Liver (tissue), 9 donors: ENCODE measurements around the gene TMED6. TPM values are rescaled to one million over a fixed set of nuclear protein-coding genes. Genes with fewer than 3 reads are reported as not detected.

Source experiments
- DNase-seq: peaks from one replicate; pipeline ENCODE4 v3.0.0-alpha.2; 2017; ENCODE audit warnings: low spot score
- H3K27ac ChIP-seq, 2 donors: one replicate each; pipeline ENCODE4 v1.7.0; 2013; ENCODE audit warnings: inconsistent platforms in 2 of 2, low read length in 2 of 2, control low read depth in 1 of 2, low read depth in 1 of 2, mild to moderate bottlenecking in 1 of 2
- H3K27me3 ChIP-seq, 4 donors: one replicate each; pipeline versions ENCODE4 v1.6.1 to v1.7.0; 2013; ENCODE audit warnings: low read length in 3 of 4, inconsistent platforms in 1 of 4, mild to moderate bottlenecking in 1 of 4, moderate library complexity in 1 of 4; ENCODE audit not compliant: control insufficient read depth in 4 of 4, insufficient read depth in 4 of 4
- H3K36me3 ChIP-seq, 4 donors: one replicate each; pipeline versions ENCODE4 v1.6.1 to v1.7.0; 2013; ENCODE audit warnings: low read length in 3 of 4, mild to moderate bottlenecking in 3 of 4, low read depth in 1 of 4, moderate library complexity in 1 of 4; ENCODE audit not compliant: control insufficient read depth in 4 of 4, insufficient read depth in 3 of 4
- H3K4me1 ChIP-seq, 4 donors: one replicate each; pipeline versions ENCODE4 v1.6.1 to v1.7.0; 2013; ENCODE audit warnings: low read length in 3 of 4, mild to moderate bottlenecking in 3 of 4, moderate library complexity in 1 of 4; ENCODE audit not compliant: control insufficient read depth in 4 of 4, insufficient read depth in 4 of 4
- H3K4me3 ChIP-seq, 3 donors: one replicate each; pipeline versions ENCODE4 v1.6.1 to v1.7.0; 2013; ENCODE audit warnings: low read length in 3 of 3, control low read depth in 1 of 3, low read depth in 1 of 3, mild to moderate bottlenecking in 1 of 3
- H3K9ac ChIP-seq, 2 donors: one replicate each; pipeline ENCODE4 v1.7.0; 2013; ENCODE audit warnings: low read length in 2 of 2, mild to moderate bottlenecking in 2 of 2, moderate library complexity in 2 of 2, control low read depth in 1 of 2, low read depth in 1 of 2
- H3K9me3 ChIP-seq, 4 donors: one replicate each; pipeline versions ENCODE4 v1.6.1 to v1.7.0; 2013; ENCODE audit warnings: low read length in 3 of 4; ENCODE audit not compliant: control insufficient read depth in 4 of 4
- ATF3 ChIP-seq: IDR thresholded peaks from 2 replicates; pipeline ENCODE4 v1.6.1; 2016; ENCODE audit warnings: antibody characterized with exemption
- EGR1 ChIP-seq, 2 donors: IDR thresholded peaks; 2 replicates each; pipeline ENCODE4 v1.6.1; 2016 to 2018; ENCODE audit warnings: antibody characterized with exemption in 2 of 2, low read depth in 2 of 2
- FOXA1 ChIP-seq: IDR thresholded peaks from 2 replicates; pipeline ENCODE4 v1.6.1; 2016; ENCODE audit warnings: antibody characterized with exemption
- FOXA2 ChIP-seq: IDR thresholded peaks from 2 replicates; pipeline ENCODE4 v1.6.1; 2016; ENCODE audit warnings: antibody characterized with exemption
- GABPA ChIP-seq, 2 donors: IDR thresholded peaks in 1 of 2; conservative IDR thresholded peaks in 1 of 2; 2 replicates each; pipeline ENCODE4 v1.6.1; 2016; ENCODE audit warnings: antibody characterized with exemption in 2 of 2, mild to moderate bottlenecking in 1 of 2, moderate library complexity in 1 of 2
- HNF4A ChIP-seq, 2 donors: conservative IDR thresholded peaks; 2 replicates each; pipeline ENCODE4 v1.6.1; 2016; ENCODE audit warnings: antibody characterized with exemption in 2 of 2, mild to moderate bottlenecking in 2 of 2
- HNF4G ChIP-seq: IDR thresholded peaks from 2 replicates; pipeline ENCODE4 v1.6.1; 2016; ENCODE audit warnings: antibody characterized with exemption
- JUND ChIP-seq, 2 donors: IDR thresholded peaks; 2 replicates each; pipeline ENCODE4 v1.6.1; 2016; ENCODE audit warnings: antibody characterized with exemption in 2 of 2
- NR2F2 ChIP-seq: IDR thresholded peaks from 2 replicates; pipeline ENCODE4 v1.6.1; 2016; ENCODE audit warnings: antibody characterized with exemption
- RAD21 ChIP-seq, 2 donors: IDR thresholded peaks; 2 replicates each; pipeline ENCODE4 v1.6.1; 2016; ENCODE audit warnings: antibody characterized with exemption in 2 of 2, mild to moderate bottlenecking in 2 of 2
- REST ChIP-seq: IDR thresholded peaks from 2 replicates; pipeline ENCODE4 v1.6.1; 2016; ENCODE audit warnings: antibody characterized with exemption, mild to moderate bottlenecking
- RXRA ChIP-seq, 2 donors: IDR thresholded peaks; 2 replicates each; pipeline ENCODE4 v1.6.1; 2017 to 2018; ENCODE audit warnings: antibody characterized with exemption in 2 of 2, mild to moderate bottlenecking in 1 of 2
- SP1 ChIP-seq: IDR thresholded peaks from 2 replicates; pipeline ENCODE4 v1.6.1; 2018; ENCODE audit warnings: antibody characterized with exemption, mild to moderate bottlenecking
- TAF1 ChIP-seq: conservative IDR thresholded peaks from 2 replicates; pipeline ENCODE4 v1.6.1; 2016; ENCODE audit warnings: antibody characterized with exemption, mild to moderate bottlenecking
- YY1 ChIP-seq: IDR thresholded peaks from 2 replicates; pipeline ENCODE4 v1.6.1; 2016; ENCODE audit warnings: antibody characterized with exemption, mild to moderate bottlenecking
- WGBS: extraction: QIAGEN DNeasy Blood & Tissue Kit; methylation state at CpG from one replicate; pipeline ENCODE4 v1.1.7; 2013; 5-methylcytosine and 5-hydroxymethylcytosine counted together
- polyA plus RNA-seq, 2 donors: library from polyadenylated mRNA; stranded (reverse) in 1 of 2; unstranded in 1 of 2; fragments of 200-250 nt in 1 of 2; fragments of >200 nt in 1 of 2; fragmentation: Nextera tagmentation in 1 of 2; extraction: Ambion mirVana in 1 of 2; gene quantifications; one replicate each; pipeline versions ENCODE4 v1.2.1 to v1.2.3, GENCODE V29; 2013 to 2015
- total RNA-seq, 2 donors: library from RNA; depleted of rRNA; stranded (reverse); fragments of >200 nt; gene quantifications; one replicate each; pipeline ENCODE4 v1.2.3, GENCODE V29; 2014
- TF ChIP-seq, protein P1 (sequence below): IDR thresholded peaks from 2 replicates; pipeline ENCODE4 v1.6.1; 2016; ENCODE audit warnings: antibody characterized with exemption
- TF ChIP-seq, protein P2 (sequence below): IDR thresholded peaks from 2 replicates; pipeline ENCODE4 v1.6.1; 2016; ENCODE audit warnings: antibody characterized with exemption
- donor health status: healthy.
- donor health status: healthy.
- donor health status: healthy.
- donor health status: healthy.
- donor health status: healthy.

Gene TMED6
- total and polyA plus RNA-seq, 4 donors = 0.18 to 46.2 (median 11.0) TPM

DNA sequence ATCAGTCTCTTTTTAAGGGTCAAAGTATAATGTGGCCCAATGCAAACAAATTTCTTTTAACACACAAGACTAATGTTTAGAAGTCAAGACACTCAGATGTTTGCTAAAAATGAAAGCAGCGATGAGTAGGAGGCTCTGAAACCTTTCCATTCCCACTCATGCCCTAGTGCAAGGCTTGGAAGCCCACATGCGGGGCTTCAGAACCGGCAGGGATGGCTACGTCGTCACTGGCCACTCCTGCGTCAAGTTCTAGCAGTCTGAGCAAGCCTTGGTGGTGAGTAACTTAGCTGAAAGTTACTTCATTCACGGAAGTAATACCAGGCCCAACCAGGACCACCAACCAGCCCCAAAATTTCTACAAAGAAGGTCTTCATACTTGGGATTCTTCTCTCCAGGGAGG is 14.8 kb upstream of the TMED6 start:
- H3K9me3 ChIP-seq = no peaks in the 10 kb centered on the region
- H3K27ac ChIP-seq = no peak overlapping the region
- H3K9ac ChIP-seq = no peak overlapping the region
- no peaks in the 10 kb centered on the region for H3K27me3 ChIP-seq
- no peaks in the 10 kb centered on the region for H3K4me1 ChIP-seq
- no peak for DNase-seq
- TF ChIP-seq NR2F2 = no peak
- no peak for TF ChIP-seq YY1
- no peak for TF ChIP-seq HNF4G
- TF ChIP-seq TAF1 = no peak
- no peak for TF ChIP-seq JUND (IDR thresholded peaks at IDR 0.05)
- TF ChIP-seq REST = no peak
- no peak for TF ChIP-seq RXRA (IDR thresholded peaks at IDR 0.05)
- TF ChIP-seq, protein P1, sequence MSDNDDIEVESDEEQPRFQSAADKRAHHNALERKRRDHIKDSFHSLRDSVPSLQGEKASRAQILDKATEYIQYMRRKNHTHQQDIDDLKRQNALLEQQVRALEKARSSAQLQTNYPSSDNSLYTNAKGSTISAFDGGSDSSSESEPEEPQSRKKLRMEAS = no peak
- TF ChIP-seq, protein P2, sequence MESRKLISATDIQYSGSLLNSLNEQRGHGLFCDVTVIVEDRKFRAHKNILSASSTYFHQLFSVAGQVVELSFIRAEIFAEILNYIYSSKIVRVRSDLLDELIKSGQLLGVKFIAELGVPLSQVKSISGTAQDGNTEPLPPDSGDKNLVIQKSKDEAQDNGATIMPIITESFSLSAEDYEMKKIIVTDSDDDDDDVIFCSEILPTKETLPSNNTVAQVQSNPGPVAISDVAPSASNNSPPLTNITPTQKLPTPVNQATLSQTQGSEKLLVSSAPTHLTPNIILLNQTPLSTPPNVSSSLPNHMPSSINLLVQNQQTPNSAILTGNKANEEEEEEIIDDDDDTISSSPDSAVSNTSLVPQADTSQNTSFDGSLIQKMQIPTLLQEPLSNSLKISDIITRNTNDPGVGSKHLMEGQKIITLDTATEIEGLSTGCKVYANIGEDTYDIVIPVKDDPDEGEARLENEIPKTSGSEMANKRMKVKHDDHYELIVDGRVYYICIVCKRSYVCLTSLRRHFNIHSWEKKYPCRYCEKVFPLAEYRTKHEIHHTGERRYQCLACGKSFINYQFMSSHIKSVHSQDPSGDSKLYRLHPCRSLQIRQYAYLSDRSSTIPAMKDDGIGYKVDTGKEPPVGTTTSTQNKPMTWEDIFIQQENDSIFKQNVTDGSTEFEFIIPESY = no peak
- TF ChIP-seq SP1 = no peak
- TF ChIP-seq HNF4A (conservative IDR thresholded peaks at IDR 0.05) = no peak
- H3K36me3 ChIP-seq = peaks cover 10 to 58% (median 44%) of the 10 kb centered on the region in 4 donors
- no peak overlapping the region for H3K4me3 ChIP-seq
- 95% methylated on average over 7 of the region's 7 CpGs for WGBS

GRCh38 chr16:69365901-69366300 is 14.3 kb upstream of the TMED6 start:
- H3K4me3 ChIP-seq = no peak overlapping the region
- no peaks in the 10 kb centered on the region for H3K4me1 ChIP-seq
- H3K9me3 ChIP-seq = no peaks in the 10 kb centered on the region
- no peaks in the 10 kb centered on the region for H3K27me3 ChIP-seq
- TF ChIP-seq JUND (IDR thresholded peaks at IDR 0.05) (no peak), ATF3 (no peak), HNF4A (conservative IDR thresholded peaks at IDR 0.05) (no peak), TAF1 (no peak), REST (no peak), EGR1 (IDR thresholded peaks at IDR 0.05; ENCODE audit: low read depth in 2 of 2) (no peak), RXRA (IDR thresholded peaks at IDR 0.05) (no peak), YY1 (no peak), SP1 (no peak), FOXA2 (no peak), FOXA1 (no peak), RAD21 (IDR thresholded peaks at IDR 0.05) (no peak), GABPA (IDR thresholded peaks at IDR 0.05 in 1 of 2, conservative IDR thresholded peaks at IDR 0.05 in 1 of 2) (no peak)
- TF ChIP-seq, protein P2 = no peak
- TF ChIP-seq, protein P1 = no peak
- DNase-seq = no peak
- H3K36me3 ChIP-seq = peaks cover 10 to 59% (median 46%) of the 10 kb centered on the region in 4 donors
- H3K9ac ChIP-seq = no peak overlapping the region
- 94% methylated on average over 2 of the region's 2 CpGs for WGBS
- no peak overlapping the region for H3K27ac ChIP-seq
